ENCODE measurements around the gene ARID5A.

- TF ChIP-seq CTCF (IDR thresholded peaks at IDR 0.05; ENCODE audit: insufficient read depth, low read length) (no peak), GABPA (IDR thresholded peaks at IDR 0.05; ENCODE audit: low read depth) (no peak), REST (IDR thresholded peaks at IDR 0.05; ENCODE audit: insufficient replicate concordance, low read depth) (no peak), SPI1 (IDR thresholded peaks at IDR 0.05; ENCODE audit: borderline replicate concordance, low read depth) (no peak), POLR2AphosphoS5 (IDR thresholded peaks at IDR 0.05; ENCODE audit: low read depth) (no peak)
Measured at GRCh38 chr2:96540136-96540535, 3.6 kb downstream of the ARID5A start.

Measured in HL-60 (cell line).